Measurements from ENCODE around the gene GJE1.

The GJE1 gene

DNA sequence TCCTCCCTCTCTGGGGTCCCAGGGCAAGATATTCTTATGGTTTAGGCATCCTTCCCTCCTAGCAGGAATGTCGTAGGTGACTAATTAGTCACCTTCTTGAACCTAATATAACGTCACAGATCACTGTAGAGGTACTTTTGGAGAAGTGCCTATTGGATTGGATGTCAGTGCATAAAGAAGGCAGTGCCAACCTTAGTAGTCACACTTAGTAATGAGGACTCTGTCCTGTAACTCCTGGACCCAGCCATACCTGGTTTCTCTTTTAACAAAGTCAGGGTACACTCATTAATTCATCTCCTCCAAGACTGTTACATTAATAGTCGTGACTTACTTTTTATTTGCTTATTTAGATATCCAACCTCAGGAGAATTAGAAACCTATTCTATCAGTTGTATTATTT is 34.3 kb downstream of the GJE1 start:
- no peak for DNase-seq

DNA sequence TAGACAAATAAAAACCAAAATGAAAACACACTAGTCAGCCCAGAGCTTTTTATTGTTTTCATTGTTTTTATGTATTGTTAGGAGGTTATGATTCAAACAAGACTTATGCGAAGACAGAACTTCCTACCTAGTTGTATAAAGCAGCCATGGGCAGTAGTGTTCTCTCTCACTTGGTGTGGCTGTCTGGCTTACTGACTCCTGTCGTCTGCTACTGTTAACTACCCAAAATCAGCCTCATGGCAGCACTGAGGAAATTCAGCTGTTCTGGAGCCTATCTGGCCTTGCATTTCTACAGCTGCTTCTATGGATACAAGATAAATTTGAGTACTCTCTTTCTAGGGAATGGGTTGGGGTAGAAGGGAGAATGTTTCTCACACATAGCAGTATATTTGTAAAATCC is 34.8 kb downstream of the GJE1 start:
- DNase-seq = no peak

DNA sequence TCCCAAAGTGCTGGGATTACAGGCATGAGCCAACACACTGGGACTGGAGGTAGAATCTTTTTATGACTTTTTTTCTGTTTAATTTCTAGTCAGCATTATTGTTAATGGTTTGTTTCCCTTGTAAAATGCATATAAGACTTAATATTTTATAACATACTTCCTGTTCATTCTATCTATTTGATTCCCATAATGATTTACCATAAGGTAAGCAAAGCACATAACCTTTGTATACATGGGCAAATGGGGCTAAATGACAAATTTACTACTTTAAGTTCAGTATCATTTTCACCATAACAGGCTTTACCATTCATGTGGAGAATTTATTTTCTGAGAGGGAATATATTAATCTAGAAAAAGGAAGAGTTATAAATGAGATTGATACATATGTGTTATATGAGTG is 38.6 kb downstream of the GJE1 start:
- DNase-seq = no peak

DNA sequence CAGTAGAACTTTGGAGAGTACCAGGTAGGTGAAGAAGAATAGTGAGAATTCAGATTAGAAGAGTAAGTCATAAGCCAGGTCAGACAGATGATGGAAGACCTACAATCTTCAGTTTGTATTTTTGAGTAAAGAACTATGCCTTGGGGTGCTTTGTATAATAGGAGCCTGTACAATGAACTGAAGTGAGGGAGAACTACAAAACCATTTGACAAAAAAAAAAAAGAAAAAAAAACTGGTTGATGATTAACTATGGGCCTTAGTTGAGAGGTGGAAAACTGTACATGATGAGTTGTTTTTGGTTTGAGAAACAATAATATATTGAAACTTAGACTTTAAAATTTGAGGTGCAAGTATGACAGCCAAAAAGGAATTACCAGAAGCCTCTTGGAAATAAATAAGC is 40.0 kb downstream of the GJE1 start:
- DNase-seq = no peak

DNA sequence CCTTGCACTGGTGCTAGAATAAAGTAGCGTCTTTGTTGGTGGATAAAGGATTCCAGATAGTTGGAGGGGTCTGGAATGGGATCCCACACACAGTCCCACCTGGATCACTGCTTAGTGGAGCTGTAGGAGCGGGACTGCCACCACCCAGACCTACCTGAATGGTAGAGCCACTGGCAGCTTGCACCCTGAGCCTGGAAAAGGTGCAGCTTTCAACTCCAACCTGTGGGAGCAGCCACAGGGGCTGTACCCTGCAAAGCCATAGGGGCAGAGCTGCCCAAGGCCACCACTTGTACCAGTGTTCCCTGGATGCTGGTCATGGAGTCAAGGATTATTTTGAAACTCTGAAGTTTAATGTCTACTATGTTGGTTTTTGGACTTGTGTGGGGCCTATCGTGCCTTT is 41.3 kb downstream of the GJE1 start:
- DNase-seq = no peak

DNA sequence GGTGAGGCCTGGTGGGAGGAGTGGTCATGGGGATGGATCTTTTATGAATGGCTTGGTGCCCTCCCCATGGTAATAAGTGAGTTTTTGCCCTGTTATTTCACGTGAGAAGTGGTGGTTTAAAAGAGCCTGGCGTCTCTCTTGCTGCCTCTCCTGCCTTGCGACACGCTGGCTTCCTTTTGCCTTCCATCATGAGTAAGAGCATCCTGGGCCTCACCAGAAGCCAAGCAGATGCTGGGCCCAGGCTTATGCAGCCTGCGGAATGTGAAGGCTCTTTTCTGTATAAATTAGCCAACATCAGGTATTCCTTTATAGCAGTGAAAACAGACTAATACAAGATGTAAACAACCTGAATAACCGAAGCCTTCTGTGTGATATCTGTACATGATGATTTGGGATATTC is 42.0 kb downstream of the GJE1 start:
- DNase-seq = no peak

DNA sequence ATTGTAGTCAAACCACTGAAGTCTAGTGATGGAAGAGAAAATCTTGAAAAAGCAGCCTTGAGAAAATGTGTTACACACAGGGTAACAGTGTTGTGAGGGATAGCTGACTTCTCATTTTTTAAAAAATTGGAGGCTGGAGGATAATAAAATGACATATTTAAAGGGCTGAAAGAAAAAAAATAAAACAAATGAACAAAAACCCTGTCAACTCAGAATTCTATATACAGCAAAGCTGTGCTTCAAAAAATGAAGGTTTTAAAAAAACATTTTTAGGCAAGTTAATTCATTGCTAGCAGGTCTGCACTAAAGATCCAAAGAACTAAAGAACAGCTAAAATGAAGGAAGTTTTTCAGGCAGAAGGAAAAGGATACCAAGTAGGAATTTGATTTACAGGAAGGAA is 45.4 kb downstream of the GJE1 start:
- DNase-seq = no peak

DNA sequence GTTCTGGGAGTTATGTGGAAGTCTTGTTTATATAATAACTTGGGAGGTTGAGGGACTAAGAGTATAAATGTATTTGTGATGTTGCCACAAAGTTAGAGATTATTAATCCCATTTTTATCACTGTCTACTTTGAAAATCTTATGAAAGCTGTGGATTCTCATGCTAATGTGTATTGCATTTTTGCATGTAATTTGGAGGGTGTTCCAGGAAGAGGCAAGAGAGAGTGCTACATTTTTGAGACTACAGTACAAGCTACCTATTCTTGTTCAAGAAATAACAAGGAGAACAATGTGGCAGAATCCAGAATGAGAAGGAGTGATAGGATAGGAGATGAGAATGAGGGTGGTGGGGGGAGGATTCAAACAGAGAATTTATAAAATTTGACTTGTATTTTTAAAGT is 49.3 kb downstream of the GJE1 start:
- no peak for DNase-seq

DNA sequence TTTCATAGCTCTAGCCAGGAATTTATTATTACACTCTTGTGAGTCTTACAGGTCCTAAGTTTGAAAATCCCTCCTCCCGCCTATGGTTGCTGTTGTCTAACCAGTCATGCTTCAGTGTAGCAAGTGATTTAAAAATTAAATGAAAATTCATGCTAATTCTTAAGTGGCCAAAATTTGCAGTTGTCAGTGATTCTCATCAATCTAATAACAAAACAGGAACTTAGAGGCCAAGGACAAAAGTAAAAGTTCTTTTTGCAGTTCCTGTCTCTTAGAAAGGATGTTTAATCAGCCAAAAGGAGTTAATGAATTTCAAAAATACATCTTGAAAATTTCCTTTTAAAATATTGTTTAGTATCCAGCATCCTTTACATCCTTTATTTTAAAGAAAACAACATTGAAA is 50.6 kb downstream of the GJE1 start:
- no peak for DNase-seq

DNA sequence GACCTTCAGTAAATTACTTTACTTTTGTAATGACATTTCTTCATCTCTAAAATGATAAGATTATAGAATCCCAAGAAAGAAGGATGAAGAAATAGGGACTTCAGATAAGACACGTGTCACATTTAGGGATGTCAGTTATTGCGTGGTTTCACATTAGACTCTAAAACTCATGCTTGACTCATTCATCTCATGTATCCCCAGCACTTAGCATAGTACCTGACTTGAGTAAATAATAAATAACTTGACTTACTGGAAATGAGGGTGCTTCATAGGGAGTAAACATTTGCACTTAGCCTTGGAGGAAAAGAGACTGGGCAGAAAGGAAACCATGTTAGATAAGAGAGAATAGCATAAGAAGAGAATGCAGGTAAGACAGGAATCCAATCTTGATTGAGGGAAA is 51.6 kb downstream of the GJE1 start:
- no peak for DNase-seq
